Suprapubic skin (tissue), 4 donors: ENCODE data around the gene CDC25B.

Source experiments
- EP300 ChIP-seq: sonication (generic); formaldehyde crosslinking; IDR thresholded peaks from one replicate; pipeline ENCODE4 v1.6.1; 2017; ENCODE audit warnings: antibody characterized with exemption
- POLR2A ChIP-seq, 2 donors: fragments of 450-650 bp; IDR thresholded peaks; one replicate each; pipeline ENCODE4 v1.6.1; 2017; ENCODE audit warnings: antibody characterized with exemption in 2 of 2, mild to moderate bottlenecking in 2 of 2, moderate library complexity in 2 of 2
- POLR2AphosphoS5 ChIP-seq, 3 donors: sonication (generic); formaldehyde crosslinking; IDR thresholded peaks; one replicate each; pipeline ENCODE4 v1.6.1; 2017; ENCODE audit warnings: antibody characterized with exemption in 3 of 3
- TF ChIP-seq, protein P1 (sequence below), 2 donors: fragments of 200-600 bp in 1 of 2; fragments of 450-650 bp in 1 of 2; sonication (generic) in 1 of 2; IDR thresholded peaks; one replicate each; pipeline ENCODE4 v1.5.1; 2016 to 2019; ENCODE audit warnings: antibody characterized with exemption in 2 of 2, mild to moderate bottlenecking in 1 of 2, moderate library complexity in 1 of 2

DNA sequence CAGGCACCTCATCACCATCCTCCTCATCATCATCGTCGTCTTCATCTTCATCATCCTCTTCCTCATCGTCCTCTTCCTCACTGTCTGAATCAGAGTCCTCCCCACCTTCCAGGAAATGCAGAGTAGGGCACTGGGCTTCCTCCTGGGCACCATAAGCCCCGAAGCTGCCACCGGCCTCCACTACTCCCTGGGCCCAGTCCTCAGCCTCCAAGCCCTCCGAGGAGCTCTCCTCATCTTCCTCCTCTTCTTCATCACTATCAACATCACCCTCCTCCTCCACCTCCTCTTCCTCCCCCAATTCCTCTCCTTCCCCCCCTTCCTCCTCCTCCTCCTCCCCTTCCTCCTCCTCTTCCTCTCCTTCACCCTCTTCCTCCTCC lies 11.3 kb upstream of the CDC25B start:
- TF ChIP-seq POLR2A (IDR thresholded peaks at IDR 0.05), result no peak
- TF ChIP-seq, protein P1, sequence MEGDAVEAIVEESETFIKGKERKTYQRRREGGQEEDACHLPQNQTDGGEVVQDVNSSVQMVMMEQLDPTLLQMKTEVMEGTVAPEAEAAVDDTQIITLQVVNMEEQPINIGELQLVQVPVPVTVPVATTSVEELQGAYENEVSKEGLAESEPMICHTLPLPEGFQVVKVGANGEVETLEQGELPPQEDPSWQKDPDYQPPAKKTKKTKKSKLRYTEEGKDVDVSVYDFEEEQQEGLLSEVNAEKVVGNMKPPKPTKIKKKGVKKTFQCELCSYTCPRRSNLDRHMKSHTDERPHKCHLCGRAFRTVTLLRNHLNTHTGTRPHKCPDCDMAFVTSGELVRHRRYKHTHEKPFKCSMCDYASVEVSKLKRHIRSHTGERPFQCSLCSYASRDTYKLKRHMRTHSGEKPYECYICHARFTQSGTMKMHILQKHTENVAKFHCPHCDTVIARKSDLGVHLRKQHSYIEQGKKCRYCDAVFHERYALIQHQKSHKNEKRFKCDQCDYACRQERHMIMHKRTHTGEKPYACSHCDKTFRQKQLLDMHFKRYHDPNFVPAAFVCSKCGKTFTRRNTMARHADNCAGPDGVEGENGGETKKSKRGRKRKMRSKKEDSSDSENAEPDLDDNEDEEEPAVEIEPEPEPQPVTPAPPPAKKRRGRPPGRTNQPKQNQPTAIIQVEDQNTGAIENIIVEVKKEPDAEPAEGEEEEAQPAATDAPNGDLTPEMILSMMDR (IDR thresholded peaks at IDR 0.05), result no peak
- TF ChIP-seq POLR2AphosphoS5 (IDR thresholded peaks at IDR 0.05), result no peak
- TF ChIP-seq EP300, result no peak
